ENCODE results near the gene TSPAN12.

The TSPAN12 gene

DNA sequence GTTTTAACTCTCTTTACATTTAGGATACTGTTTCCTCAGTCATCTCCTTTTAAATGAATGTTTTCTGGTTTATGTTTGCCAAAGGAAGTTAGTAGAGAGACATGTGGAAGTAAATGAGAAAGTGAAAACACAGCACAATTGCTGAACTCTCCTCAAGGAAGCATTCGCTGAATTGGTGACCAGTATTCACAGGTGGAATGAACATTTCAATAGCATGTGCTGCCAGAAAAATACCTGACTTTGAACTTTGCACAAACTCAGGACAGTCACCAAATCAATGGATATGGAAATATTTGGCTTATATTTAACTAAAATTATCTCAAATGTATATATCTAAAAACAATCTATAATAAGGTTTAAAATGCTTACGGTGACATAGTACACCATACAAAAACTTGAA, 28.5 kb downstream of the TSPAN12 start:
- Histone ChIP-seq H3K27ac (ENCODE audit: insufficient read depth, low read length, poor library complexity, severe bottlenecking) (no peak overlapping the region), H3K4me3 (ENCODE audit: insufficient read depth, low read depth, low read length, poor library complexity, severe bottlenecking) (no peak overlapping the region), H3K27me3 (replicated peaks; ENCODE audit: control insufficient read depth, insufficient read depth, low read length, poor library complexity, severe bottlenecking) (peaks cover 2% of the 10 kb centered on the region)

DNA sequence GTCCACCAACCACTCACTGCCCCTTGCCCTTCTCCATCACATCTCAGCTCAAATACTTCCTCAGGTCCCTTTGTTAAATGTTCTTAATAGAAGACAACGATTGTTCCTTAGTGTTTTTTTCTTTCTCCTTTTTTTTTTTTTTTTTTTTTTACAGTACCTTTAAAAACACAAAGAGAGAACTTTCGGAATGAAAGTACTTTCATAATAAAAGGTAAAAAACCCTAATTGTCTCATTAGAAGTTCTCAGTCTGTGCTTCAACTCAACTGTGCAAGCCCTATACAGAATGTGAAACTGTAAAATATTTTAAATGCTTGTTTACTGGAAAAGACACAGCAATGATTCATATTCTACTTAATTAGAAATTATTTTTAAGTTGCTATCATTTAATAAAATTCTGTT, 29.4 kb downstream of the TSPAN12 start:
- H3K27ac ChIP-seq (ENCODE audit: insufficient read depth, low read length, poor library complexity, severe bottlenecking) = no peak overlapping the region
- DNase-seq = no peak
- no peaks in the 10 kb centered on the region for H3K4me1 ChIP-seq (ENCODE audit: control insufficient read depth, insufficient read depth, low read length, poor library complexity, severe bottlenecking)
- no peaks in the 10 kb centered on the region for H3K9me3 ChIP-seq (ENCODE audit: control insufficient read depth, low read length)
- H3K27me3 ChIP-seq (replicated peaks; ENCODE audit: control insufficient read depth, insufficient read depth, low read length, poor library complexity, severe bottlenecking) = peaks cover 2% of the 10 kb centered on the region
- H3K4me3 ChIP-seq (ENCODE audit: insufficient read depth, low read depth, low read length, poor library complexity, severe bottlenecking) = no peak overlapping the region
- no peaks in the 10 kb centered on the region for H3K36me3 ChIP-seq (ENCODE audit: control insufficient read depth, insufficient read depth, low read length)

More for the DNA sequence above, 28.5 kb downstream of the TSPAN12 start:
- Histone ChIP-seq H3K36me3 (ENCODE audit: control insufficient read depth, insufficient read depth, low read length) (no peaks in the 10 kb centered on the region), H3K4me1 (ENCODE audit: control insufficient read depth, insufficient read depth, low read length, poor library complexity, severe bottlenecking) (no peaks in the 10 kb centered on the region), H3K9me3 (ENCODE audit: control insufficient read depth, low read length) (no peaks in the 10 kb centered on the region)
- DNase-seq = no peak

DNA sequence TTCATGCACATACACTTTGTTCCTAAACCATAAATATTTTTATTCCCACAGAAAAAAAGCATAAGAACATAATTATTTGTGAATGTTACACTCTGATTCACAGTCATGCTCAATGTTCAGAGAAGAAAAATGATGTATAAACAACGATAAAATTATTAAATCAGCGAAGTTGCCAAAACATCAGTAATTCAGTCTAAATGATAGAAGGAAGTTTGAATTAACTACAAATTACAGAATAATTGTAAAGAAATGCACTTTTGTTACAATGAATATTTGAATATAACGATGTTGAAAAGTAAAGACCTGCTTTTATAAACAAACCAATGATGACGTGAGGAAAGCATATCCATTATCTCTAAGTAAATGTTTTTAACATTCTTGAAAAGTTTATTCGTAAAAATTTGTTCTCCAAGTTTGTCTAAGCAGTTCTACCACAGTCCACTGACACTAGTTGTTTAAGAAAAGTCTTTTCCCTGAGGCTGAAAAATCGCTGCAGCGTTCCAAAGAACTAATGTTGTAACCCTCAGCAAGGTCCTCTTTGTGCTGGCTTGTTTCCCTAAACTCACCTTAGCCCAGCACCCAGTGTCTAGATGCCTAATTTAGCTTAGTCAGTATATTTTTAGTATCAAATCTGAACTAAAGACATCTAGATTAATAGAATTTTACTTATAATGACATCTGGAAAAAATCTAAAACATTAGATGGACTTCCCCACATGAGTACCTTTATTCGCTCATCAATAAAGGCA, 30.4 kb downstream of the TSPAN12 start:
- Histone ChIP-seq H3K4me3 (ENCODE audit: insufficient read depth, low read depth, low read length, poor library complexity, severe bottlenecking) (no peak overlapping the region), H3K27ac (ENCODE audit: insufficient read depth, low read length, poor library complexity, severe bottlenecking) (no peak overlapping the region), H3K4me1 (ENCODE audit: control insufficient read depth, insufficient read depth, low read length, poor library complexity, severe bottlenecking) (no peaks in the 10 kb centered on the region), H3K9me3 (ENCODE audit: control insufficient read depth, low read length) (no peaks in the 10 kb centered on the region), H3K27me3 (replicated peaks; ENCODE audit: control insufficient read depth, insufficient read depth, low read length, poor library complexity, severe bottlenecking) (peaks cover 2% of the 10 kb centered on the region), H3K36me3 (ENCODE audit: control insufficient read depth, insufficient read depth, low read length) (no peaks in the 10 kb centered on the region)
- DNase-seq = no peak

GRCh38 chr7:120825576-120825975, 32.4 kb downstream of the TSPAN12 start:
- Histone ChIP-seq H3K27me3 (replicated peaks; ENCODE audit: control insufficient read depth, insufficient read depth, low read length, poor library complexity, severe bottlenecking) (peaks cover 2% of the 10 kb centered on the region), H3K27ac (ENCODE audit: insufficient read depth, low read length, poor library complexity, severe bottlenecking) (no peak overlapping the region), H3K9me3 (ENCODE audit: control insufficient read depth, low read length) (no peaks in the 10 kb centered on the region), H3K4me3 (ENCODE audit: insufficient read depth, low read depth, low read length, poor library complexity, severe bottlenecking) (no peak overlapping the region), H3K4me1 (ENCODE audit: control insufficient read depth, insufficient read depth, low read length, poor library complexity, severe bottlenecking) (no peaks in the 10 kb centered on the region), H3K36me3 (ENCODE audit: control insufficient read depth, insufficient read depth, low read length) (no peaks in the 10 kb centered on the region)
- DNase-seq = no peak

DNA sequence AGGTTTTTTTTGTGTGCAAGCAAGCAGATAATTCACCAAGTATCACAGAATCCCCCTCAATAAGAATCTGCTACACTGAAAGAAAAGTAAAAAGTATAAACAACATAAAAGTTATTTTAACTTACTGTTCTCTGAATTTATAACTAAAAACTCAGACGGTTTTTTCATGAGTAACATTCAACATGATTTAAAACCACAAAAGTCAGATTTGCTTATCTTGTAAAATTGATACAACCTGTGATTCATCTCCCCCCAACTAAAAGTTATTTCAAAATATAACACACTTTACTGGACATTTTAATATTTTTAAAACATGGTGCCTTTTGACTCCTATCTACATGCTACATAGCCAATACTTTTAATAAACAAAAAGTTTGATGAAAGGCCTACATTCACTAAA, 32.8 kb downstream of the TSPAN12 start:
- no peak for DNase-seq
- Histone ChIP-seq H3K27me3 (replicated peaks; ENCODE audit: control insufficient read depth, insufficient read depth, low read length, poor library complexity, severe bottlenecking) (peaks cover 2% of the 10 kb centered on the region), H3K9me3 (ENCODE audit: control insufficient read depth, low read length) (no peaks in the 10 kb centered on the region), H3K27ac (ENCODE audit: insufficient read depth, low read length, poor library complexity, severe bottlenecking) (no peak overlapping the region), H3K4me3 (ENCODE audit: insufficient read depth, low read depth, low read length, poor library complexity, severe bottlenecking) (no peak overlapping the region), H3K4me1 (ENCODE audit: control insufficient read depth, insufficient read depth, low read length, poor library complexity, severe bottlenecking) (no peaks in the 10 kb centered on the region), H3K36me3 (ENCODE audit: control insufficient read depth, insufficient read depth, low read length) (no peaks in the 10 kb centered on the region)

DNA sequence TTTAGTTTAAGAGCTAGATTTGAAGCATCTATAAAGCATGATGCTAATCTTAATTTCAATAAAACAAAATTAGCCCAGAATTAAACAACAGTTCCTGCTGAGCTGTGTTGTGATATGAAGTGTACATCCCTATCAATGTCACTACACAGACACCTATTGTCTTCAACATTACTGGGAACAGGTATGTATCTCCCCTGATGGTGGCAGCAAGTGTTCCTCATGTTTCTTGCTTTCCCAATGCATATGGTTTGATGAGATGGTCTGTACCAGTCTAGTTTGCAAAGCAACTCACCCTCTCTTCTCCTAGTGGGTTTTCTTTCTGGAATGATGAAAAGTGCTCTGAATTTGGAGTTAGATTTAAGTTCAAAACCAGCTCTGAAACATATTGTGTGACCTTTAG, 38.1 kb downstream of the TSPAN12 start:
- H3K36me3 ChIP-seq (ENCODE audit: control insufficient read depth, insufficient read depth, low read length) = no peaks in the 10 kb centered on the region
- no peaks in the 10 kb centered on the region for H3K9me3 ChIP-seq (ENCODE audit: control insufficient read depth, low read length)
- H3K4me1 ChIP-seq (ENCODE audit: control insufficient read depth, insufficient read depth, low read length, poor library complexity, severe bottlenecking) = no peaks in the 10 kb centered on the region
- no peaks in the 10 kb centered on the region for H3K27me3 ChIP-seq (replicated peaks; ENCODE audit: control insufficient read depth, insufficient read depth, low read length, poor library complexity, severe bottlenecking)
- H3K4me3 ChIP-seq (ENCODE audit: insufficient read depth, low read depth, low read length, poor library complexity, severe bottlenecking) = no peak overlapping the region
- H3K27ac ChIP-seq (ENCODE audit: insufficient read depth, low read length, poor library complexity, severe bottlenecking) = no peak overlapping the region
- no peak for DNase-seq

- no peaks in the 10 kb centered on the region for H3K27me3 ChIP-seq (replicated peaks; ENCODE audit: control insufficient read depth, insufficient read depth, low read length, poor library complexity, severe bottlenecking)
- H3K27ac ChIP-seq (ENCODE audit: insufficient read depth, low read length, poor library complexity, severe bottlenecking) = no peak overlapping the region
- no peak for DNase-seq
- no peaks in the 10 kb centered on the region for H3K36me3 ChIP-seq (ENCODE audit: control insufficient read depth, insufficient read depth, low read length)
- no peaks in the 10 kb centered on the region for H3K9me3 ChIP-seq (ENCODE audit: control insufficient read depth, low read length)
- no peaks in the 10 kb centered on the region for H3K4me1 ChIP-seq (ENCODE audit: control insufficient read depth, insufficient read depth, low read length, poor library complexity, severe bottlenecking)
- H3K4me3 ChIP-seq (ENCODE audit: insufficient read depth, low read depth, low read length, poor library complexity, severe bottlenecking) = no peak overlapping the region
Observed at GRCh38 chr7:120817851-120818250, 40.1 kb downstream of the TSPAN12 start.

DNA sequence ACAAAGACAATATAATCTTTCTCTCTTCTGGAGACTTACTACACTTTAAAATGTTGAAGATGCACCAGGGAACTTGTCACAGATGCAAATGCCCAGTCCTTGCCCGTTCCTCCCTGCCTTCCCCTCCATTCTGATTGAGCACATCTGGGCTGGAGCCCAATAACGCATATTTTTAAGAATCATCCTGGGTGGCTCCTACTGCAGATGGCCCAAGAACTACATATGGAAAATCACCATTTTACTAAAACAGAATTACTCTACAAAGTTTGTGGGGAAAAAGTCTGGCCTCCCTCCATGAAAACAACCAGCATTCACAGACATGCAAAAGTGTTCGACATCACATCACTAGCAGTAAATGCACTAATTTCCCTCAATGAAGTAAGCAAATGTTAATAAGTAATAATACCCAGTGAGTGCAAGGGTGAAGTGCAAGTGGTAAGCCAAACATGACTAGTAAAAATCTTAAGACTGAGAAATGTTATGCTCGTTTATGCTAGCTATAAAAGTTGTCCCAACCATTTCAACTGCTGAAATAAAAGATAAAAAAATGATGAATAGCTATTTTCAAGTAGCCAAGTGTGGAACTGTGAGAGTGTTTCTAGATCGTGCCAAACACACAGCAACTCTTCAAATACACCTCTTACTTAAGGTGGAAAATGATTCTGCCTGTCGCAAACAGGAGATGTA, 43.5 kb downstream of the TSPAN12 start:
- Histone ChIP-seq H3K36me3 (ENCODE audit: control insufficient read depth, insufficient read depth, low read length) (no peaks in the 10 kb centered on the region), H3K9me3 (ENCODE audit: control insufficient read depth, low read length) (no peaks in the 10 kb centered on the region), H3K27ac (ENCODE audit: insufficient read depth, low read length, poor library complexity, severe bottlenecking) (no peak overlapping the region), H3K4me1 (ENCODE audit: control insufficient read depth, insufficient read depth, low read length, poor library complexity, severe bottlenecking) (no peaks in the 10 kb centered on the region), H3K4me3 (ENCODE audit: insufficient read depth, low read depth, low read length, poor library complexity, severe bottlenecking) (no peak overlapping the region), H3K27me3 (replicated peaks; ENCODE audit: control insufficient read depth, insufficient read depth, low read length, poor library complexity, severe bottlenecking) (no peaks in the 10 kb centered on the region)
- DNase-seq = no peak

DNA sequence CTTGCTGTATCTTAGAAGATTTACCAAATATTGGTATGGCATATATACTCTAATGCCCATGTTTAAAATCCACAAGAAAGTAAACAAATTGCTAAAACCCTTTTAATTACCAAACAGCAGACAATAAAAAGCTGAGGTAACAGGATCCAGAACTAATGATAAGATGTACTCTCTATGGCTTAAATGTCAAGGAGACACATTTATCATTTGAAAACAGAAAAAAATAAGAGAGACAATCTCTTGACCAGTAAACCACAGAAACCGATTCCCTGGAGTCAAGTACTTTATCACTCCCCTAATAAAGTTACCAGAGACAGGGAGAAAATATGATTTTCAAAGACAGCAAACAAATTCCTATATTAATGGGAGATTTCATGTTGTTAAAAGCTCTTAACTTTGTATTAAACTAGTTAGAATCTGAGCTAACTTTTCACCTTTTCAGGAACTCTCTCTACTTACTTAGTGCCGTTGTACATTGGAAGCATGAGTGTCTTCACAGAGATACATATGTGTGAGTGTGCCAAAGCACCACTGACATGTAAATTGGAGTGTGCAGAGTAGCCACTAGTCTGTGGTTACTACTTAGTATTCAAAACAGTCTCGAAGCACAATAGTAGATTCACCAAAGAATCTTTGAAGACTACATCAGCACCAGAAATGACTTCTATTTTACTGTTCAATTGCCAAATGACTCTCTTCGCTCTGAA, 44.2 kb downstream of the TSPAN12 start:
- no peak overlapping the region for H3K27ac ChIP-seq (ENCODE audit: insufficient read depth, low read length, poor library complexity, severe bottlenecking)
- no peaks in the 10 kb centered on the region for H3K9me3 ChIP-seq (ENCODE audit: control insufficient read depth, low read length)
- H3K27me3 ChIP-seq (replicated peaks; ENCODE audit: control insufficient read depth, insufficient read depth, low read length, poor library complexity, severe bottlenecking) = no peaks in the 10 kb centered on the region
- H3K4me3 ChIP-seq (ENCODE audit: insufficient read depth, low read depth, low read length, poor library complexity, severe bottlenecking) = no peak overlapping the region
- H3K36me3 ChIP-seq (ENCODE audit: control insufficient read depth, insufficient read depth, low read length) = no peaks in the 10 kb centered on the region
- no peak for DNase-seq
- H3K4me1 ChIP-seq (ENCODE audit: control insufficient read depth, insufficient read depth, low read length, poor library complexity, severe bottlenecking) = no peaks in the 10 kb centered on the region

GRCh38 chr7:120813089-120813488, 44.9 kb downstream of the TSPAN12 start:
- no peaks in the 10 kb centered on the region for H3K27me3 ChIP-seq (replicated peaks; ENCODE audit: control insufficient read depth, insufficient read depth, low read length, poor library complexity, severe bottlenecking)
- H3K36me3 ChIP-seq (ENCODE audit: control insufficient read depth, insufficient read depth, low read length) = no peaks in the 10 kb centered on the region
- no peak for DNase-seq
- H3K4me1 ChIP-seq (ENCODE audit: control insufficient read depth, insufficient read depth, low read length, poor library complexity, severe bottlenecking) = no peaks in the 10 kb centered on the region
- no peak overlapping the region for H3K4me3 ChIP-seq (ENCODE audit: insufficient read depth, low read depth, low read length, poor library complexity, severe bottlenecking)
- no peak overlapping the region for H3K27ac ChIP-seq (ENCODE audit: insufficient read depth, low read length, poor library complexity, severe bottlenecking)
- no peaks in the 10 kb centered on the region for H3K9me3 ChIP-seq (ENCODE audit: control insufficient read depth, low read length)
